NCI-H1436 (cell line): ENCODE results near the gene P3H4.

Experiments used
- DNase-seq: peaks from one replicate; lab custom pipeline; 2025; lab: John Stamatoyannopoulos, UW

P3H4 gene

DNA sequence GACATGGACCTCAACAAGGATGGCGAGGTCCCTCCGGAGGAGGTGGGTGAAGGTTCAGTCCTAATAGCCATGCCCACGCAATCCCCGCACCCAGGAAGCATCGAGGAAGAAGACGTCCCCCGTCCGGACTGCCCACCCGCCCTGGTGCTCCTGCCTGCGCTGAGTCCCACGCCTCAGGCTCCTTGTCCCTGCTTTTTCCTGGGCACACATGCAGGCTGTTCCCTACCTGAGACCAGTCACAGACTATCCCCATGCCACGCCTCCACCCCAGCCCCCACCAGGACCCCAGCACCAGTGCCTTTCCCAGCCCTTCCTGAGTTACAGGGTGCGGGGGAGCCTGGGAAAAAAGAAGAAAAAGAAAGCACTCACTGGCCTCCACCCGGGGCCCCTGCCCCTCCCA, 10.0 kb upstream of the P3H4 start:
- DNase-seq, result no peak

GRCh38 chr17:41818024-41818423, 6.3 kb upstream of the P3H4 start:
- no peak for DNase-seq

DNA sequence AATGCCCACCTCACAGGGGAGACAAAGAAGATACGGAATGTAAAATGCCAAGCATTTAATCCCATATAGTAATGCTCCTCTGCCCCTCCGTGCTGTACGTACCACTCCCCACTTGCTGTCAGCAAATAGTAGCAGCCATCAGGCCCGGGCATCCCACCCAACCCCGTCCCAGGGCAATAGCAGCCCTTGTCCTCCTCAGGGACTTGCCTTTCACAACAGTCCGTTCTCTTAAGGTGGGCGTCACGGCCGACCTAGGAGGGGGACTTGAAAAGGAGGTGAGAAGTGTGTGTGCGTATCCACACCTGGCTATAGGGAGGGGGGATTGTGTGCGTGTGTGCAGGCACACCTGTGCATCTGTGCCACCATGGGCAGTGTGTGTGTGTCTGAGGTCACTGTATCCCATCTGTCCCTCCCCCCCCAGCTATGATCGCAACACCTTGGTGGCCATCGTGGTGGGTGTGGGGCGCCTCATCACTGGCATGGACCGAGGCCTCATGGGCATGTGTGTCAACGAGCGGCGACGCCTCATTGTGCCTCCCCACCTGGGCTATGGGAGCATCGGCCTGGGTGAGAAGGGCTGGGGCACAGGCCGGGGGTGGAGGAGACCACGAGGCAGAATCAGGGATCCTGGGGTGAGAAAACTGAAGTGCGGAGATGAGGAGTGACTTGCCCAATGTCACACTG, 5.0 kb upstream of the P3H4 start:
- DNase-seq, result no peak

DNA sequence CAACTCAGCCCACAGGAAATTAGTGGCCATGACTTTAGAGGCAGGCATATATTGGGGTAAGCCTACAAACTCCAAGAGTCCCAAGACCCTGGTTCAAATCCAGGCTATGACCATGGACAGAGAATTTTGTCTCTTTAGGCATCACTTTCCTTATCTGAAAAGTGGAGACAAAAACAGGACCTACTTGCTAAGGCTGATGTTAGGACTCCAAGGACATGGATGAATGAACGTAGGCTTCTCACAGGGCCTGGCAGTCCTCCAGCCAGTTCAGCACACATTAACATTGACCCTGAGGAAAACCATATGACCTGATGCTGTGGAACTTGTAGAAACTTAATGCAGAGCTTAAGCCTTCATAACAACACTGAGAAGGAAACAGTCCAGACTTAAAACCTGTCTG, 2.4 kb upstream of the P3H4 start:
- DNase-seq, result no peak

- DNase-seq, result no peak
Measured at GRCh38 chr17:41813699-41814124, 2.0 kb upstream of the P3H4 start.

DNA sequence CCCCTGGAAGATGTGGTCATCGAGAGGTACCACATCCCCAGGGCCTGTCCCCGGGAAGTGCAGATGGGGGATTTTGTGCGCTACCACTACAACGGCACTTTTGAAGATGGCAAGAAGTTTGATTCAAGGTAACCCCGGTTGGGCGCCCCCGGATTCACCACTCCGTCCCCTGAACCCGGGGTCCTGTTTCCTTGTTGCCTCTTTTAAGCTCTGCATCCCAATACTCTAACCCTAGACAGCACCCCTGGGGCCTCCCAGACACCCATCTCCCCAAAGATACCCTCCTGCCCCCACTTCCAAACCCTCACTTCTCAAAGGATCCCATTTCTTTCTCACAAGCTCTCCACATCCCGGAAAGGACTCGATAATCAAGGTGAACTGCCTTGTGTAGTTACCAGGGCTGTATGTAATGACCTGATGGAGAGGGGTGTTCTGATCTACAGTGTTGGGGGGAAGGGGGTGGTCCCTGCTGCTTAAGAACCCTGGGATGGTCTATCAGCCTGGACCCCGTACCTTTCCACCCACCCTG, 1.5 kb upstream of the P3H4 start:
- DNase-seq, result no peak

- DNase-seq, result peak; percentile 27
Measured at GRCh38 chr17:41812381-41813151, 817 bp upstream of the P3H4 start, which contains the start of gene FKBP10. TSS of gene FKBP10 (plus strand) at chr17:41813004. CDS start at chr17:41813035, 31 bp downstream.

DNA sequence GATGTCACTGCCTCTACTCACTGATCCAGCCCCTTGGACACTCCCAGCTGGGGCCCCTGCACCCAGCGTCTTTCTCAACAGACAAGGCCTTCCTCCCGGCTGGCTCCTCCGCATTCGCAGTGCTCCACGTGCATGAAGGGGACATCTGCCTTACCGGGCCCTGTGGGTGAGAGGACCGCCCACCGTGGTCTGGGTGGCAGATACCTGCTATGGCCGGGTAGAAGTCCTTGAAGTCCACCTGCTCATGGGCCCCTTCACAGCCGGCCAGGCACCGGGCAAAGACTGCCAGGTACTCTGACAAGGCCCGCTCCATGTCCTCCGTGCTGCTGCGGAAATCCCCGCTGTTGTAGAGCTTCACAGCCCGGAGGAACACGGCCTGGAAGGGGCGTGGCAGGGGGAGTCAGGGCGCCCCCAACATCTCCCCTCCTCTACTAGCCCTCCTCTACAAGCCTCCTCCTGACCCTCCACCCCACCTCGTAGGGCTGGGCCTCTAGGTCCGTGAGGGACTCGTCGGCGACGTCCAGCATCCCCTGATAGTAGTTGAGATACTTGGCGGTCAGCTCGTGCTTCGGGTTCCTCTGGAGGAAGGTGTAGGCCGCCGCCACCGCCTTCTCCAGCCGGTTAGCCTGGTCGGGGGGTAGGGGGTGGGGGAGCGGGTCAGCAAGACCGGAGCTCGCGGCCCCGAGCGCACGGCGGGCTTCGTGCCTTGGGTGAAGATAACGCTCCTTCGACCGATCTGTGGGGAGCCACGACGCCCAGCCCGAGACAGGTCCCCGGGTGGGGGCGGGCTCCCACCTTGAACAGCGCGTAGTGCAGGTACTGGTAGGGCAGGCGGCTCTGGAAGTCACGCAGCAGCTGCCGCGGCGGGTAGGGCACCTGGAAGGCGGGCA, 845 bp downstream of the P3H4 start:
- DNase-seq, result no peak

GRCh38 chr17:41806685-41807445, 4.9 kb downstream of the P3H4 start:
- no peak for DNase-seq

DNA sequence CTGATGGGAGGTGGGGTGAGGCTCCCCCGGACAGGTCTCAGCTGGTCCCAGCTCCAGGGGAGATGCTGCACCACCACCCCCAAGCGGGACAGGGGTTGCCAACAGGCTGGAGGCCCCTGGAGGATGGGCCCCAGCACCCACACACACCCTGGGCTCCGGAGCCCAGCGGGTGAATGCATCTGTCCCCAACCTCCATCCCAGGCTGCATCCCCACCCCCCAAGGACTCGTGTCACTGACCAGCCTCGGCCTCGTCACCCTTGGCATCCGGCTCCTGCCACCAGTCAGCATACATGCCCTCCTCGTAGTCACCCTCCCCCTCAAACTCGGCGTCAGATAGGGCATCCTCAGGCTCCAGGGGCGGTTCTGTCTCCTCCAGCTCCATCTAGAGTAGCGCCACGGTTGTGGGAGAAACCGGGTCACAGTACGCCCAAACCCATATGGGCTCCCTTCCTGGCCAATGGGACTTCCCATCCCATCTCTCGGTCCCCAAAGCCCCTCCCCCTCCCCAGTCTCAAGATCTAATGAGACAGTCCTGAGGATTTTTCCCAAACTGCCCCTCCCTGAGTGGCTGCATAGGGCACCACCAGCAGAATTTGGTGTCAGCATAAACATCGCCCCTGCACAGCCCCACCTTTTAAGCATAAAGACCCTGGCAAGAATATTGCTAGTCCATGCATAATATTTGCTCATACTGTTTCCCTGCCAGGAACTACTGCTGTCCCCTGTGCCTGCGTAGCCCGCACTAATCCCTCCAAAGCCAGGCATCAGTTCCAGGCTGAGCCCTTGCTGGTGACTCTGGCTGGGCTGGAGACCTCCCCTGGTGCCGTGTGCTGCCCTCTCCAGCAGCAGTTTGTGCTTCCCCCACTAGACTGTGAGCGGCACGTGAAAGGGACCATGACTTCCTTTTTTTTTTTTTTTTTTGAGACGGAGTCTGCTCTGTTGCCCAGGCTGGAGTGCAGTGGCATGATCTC, 8.4 kb downstream of the P3H4 start:
- no peak for DNase-seq

GRCh38 chr17:41801374-41802271, 10.1 kb downstream of the P3H4 start:
- DNase-seq, result peak; percentile 75

DNA sequence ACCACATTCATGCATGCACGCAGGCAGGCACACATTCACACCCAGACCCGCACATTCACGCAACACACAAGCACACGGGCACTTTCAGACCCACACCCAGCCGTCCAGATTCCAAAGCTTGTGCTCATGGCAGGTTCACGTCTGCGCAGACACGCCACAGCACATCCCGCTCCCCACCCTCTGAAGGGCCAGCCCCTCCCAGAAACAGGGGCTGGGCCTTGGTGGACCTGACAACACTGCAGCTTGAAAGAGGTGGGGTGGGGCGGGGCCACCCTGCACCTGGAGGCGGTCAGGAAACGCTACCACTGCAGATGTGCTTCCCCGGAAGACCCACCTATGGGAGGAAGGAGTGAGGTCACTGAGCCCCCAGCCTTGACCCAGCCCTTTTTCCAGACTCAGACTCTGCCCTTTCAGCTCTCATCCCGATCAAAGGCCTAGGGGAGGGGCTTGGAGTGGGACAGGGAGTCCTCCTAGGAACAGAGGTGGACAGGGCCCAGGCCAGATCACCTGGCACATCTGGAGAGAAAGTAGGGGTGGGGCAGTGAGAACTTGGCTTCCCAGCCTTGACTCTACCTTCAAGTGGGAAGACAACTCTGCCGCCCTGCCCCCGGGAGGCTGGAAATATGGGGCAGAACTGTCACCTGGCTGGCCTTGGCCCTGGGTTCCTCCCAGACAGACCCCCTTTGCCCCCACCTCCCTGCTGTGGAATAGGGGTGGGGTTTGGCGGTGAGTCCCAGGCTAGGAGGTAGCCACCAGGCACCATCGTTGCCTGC, 11.0 kb downstream of the P3H4 start:
- peak; percentile 49 for DNase-seq

DNA sequence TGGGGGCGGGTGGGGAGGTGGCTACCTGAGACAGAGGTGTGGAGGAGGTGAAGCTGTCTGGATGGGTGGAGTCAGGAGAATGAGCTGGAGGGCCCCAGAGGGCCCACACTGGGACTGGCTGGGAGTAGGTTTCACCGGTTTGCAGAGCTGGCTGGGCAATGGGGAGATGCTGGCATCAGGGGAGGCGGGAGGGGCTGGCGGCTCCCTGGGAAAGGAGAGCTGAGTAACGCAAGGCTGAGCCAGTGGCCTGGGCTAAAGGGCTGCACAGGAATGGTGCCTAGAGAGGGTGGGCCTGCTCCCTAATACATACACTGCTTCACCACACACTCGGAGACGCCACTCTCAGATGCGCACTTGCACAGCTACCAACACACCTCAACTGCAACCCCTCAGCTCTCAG, 12.4 kb downstream of the P3H4 start:
- DNase-seq, result no peak

GRCh38 chr17:41797377-41797776, 14.4 kb downstream of the P3H4 start:
- DNase-seq, result no peak

DNA sequence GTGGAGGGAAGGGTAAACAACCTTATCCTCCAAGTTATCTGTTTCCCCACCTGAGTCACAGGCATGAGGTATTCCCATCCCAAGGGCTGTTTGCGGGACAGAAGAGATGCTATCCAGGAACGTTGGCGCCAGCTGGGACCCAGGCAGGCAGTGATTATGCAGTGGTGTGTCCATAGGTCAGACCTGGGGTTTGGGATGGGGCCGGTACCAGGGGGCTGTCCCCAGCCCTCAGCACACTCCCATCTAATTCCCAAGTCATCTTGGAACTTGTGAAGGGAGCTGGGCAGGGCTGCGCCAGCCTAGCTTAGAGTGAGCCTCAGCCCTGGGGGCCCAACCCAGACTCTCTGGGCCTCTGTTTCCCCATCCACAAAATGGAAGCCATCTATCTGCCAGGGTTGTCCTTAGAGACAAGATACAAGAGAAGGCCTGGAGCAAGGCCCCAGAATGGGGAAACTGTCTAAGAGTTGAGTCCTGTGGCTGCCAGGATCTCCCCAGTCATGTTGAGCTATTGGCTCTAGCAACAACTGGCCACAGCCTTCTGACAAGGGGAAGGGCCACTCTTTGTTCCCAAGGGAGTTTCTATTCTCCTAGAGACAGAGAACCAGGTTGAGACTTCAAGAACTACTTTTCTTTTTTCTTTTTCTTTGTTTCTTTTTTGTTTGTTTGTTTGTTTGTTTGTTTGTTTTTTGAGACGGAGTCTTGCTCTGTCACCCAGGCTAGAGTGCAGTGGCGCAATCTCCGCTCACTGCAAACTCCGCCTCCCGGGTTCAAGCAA, 15.4 kb downstream of the P3H4 start:
- DNase-seq, result no peak

- DNase-seq, result no peak
Measured at GRCh38 chr17:41794540-41794975, 17.2 kb downstream of the P3H4 start.

DNA sequence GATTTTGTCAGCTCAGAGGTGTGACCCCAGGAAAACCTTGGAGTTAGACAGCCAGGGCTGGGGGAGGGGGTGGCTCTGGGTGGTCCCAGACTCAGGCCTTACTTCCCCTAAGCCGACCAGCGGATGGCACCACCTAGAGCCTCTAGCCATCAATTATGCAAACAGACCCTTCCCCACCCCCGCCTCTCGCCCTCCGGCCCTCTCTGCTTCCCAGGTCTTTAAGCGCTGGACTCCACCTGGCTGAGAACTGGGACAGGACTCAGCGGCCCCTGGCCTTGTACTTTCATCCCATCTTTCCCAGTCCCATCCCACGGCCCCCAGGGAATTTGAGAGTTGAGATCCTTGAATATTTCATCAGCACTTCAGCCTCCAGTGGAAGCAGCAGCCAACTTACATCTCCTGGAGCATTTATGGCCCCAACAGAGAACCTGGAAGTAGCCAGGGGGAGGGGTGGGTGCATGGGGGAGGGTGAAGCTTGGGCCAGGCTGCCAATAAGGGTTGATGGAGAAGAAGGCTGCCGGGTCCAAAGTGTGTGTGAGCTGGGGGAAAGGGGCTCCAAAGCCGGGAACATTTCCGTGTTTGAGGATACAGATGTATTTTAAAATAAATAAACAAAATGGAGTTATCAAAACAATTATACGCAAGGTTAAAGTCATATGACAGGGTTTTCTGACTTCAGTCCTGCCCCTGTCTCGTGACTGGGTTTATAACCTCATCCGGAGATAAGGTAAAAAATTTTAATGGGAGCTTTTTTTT, 17.8 kb downstream of the P3H4 start:
- no peak for DNase-seq
